Keratinocyte (primary cell): ENCODE results near the gene S100A4. TPM values are rescaled to one million over a fixed set of nuclear protein-coding genes. Genes with fewer than 3 reads are reported as not detected.
A peak's percentile ranks its signal among the peaks of the same experiment; 100 is the strongest.

Experiments
- DNase-seq: peaks from one replicate; pipeline ENCODE4 v3.0.0-alpha.2; 2011; ENCODE audit warnings: low read depth, missing footprints, low spot score
- FAIRE-seq: peaks from 2 replicates; lab custom pipeline; 2011; peaks lifted over from hg19 to GRCh38; lab: Jason Lieb, UNC
- H2AFZ ChIP-seq: 2 replicates; pipeline ENCODE4 v1.6.0; 2012; ENCODE audit warnings: low read length, control low read depth, inconsistent platforms; ENCODE audit not compliant: control insufficient read depth
- H3K27ac ChIP-seq: 2 replicates; pipeline ENCODE4 v1.5.1; 2011; ENCODE audit warnings: low read length; ENCODE audit not compliant: control insufficient read depth, insufficient read depth
- H3K27me3 ChIP-seq: 3 replicates; pipeline ENCODE4 v1.6.0; 2011; ENCODE audit warnings: low read length; ENCODE audit not compliant: control insufficient read depth, insufficient read depth; ENCODE audit errors: extremely low read depth
- H3K36me3 ChIP-seq, 2 experiments: 2 replicates in 1 of 2; 3 replicates in 1 of 2; pipeline ENCODE4 v1.5.1; 2011; ENCODE audit warnings: low read length in 2 of 2, mild to moderate bottlenecking in 1 of 2; ENCODE audit not compliant: control insufficient read depth in 2 of 2, insufficient read depth in 2 of 2; ENCODE audit errors: extremely low read depth in 1 of 2
- H3K4me1 ChIP-seq: 3 replicates; pipeline ENCODE4 v1.5.1; 2011; ENCODE audit warnings: low read length; ENCODE audit not compliant: control insufficient read depth, insufficient read depth; ENCODE audit errors: extremely low read depth
- H3K4me2 ChIP-seq: 3 replicates; pipeline ENCODE4 v1.6.0; 2011; ENCODE audit warnings: low read depth, low read length; ENCODE audit not compliant: control insufficient read depth, insufficient read depth; ENCODE audit errors: extremely low read depth
- H3K4me3 ChIP-seq, 3 experiments: fragments of 200-600 bp in 1 of 3; sonication (generic) in 1 of 3; 2 replicates in 2 of 3; 3 replicates in 1 of 3; pipeline ENCODE4 v1.5.1; 2011 to 2016; ENCODE audit warnings: low read length in 3 of 3, mild to moderate bottlenecking in 3 of 3, control low read depth in 2 of 3, inconsistent platforms in 1 of 3, low read depth in 1 of 3, mixed read lengths in 1 of 3, mixed run types in 1 of 3, moderate library complexity in 1 of 3; ENCODE audit not compliant: control insufficient read depth in 2 of 3, insufficient read depth in 2 of 3; ENCODE audit errors: extremely low read depth in 1 of 3
- H3K79me2 ChIP-seq: 2 replicates; pipeline ENCODE4 v1.6.0; 2012; ENCODE audit warnings: low read length; ENCODE audit not compliant: control insufficient read depth, insufficient read depth
- H3K9ac ChIP-seq: 3 replicates; pipeline ENCODE4 v1.6.0; 2011; ENCODE audit warnings: low read length; ENCODE audit not compliant: control insufficient read depth, insufficient read depth; ENCODE audit errors: extremely low read depth
- H3K9me1 ChIP-seq: 3 replicates; pipeline ENCODE4 v1.6.0; 2011; ENCODE audit warnings: low read length; ENCODE audit not compliant: control insufficient read depth, insufficient read depth; ENCODE audit errors: extremely low read depth
- H3K9me3 ChIP-seq: 2 replicates; pipeline ENCODE4 v1.5.1; 2012; ENCODE audit warnings: low read depth, low read length; ENCODE audit not compliant: control insufficient read depth
- H4K20me1 ChIP-seq: 3 replicates; pipeline ENCODE4 v1.6.0; 2011; ENCODE audit warnings: low read length; ENCODE audit not compliant: control insufficient read depth, insufficient read depth; ENCODE audit errors: extremely low read depth
- EZH2 ChIP-seq: IDR thresholded peaks from one replicate; pipeline ENCODE4 v1.6.1; 2012; ENCODE audit warnings: inconsistent platforms, mild to moderate bottlenecking, low read length, moderate library complexity
- dilution Hi-C: fragments of 300-500 bp; cut with MboI; formaldehyde crosslinking; loops from one replicate; pipeline ENCODE4 v1.7.0; 2020; ENCODE audit warnings: low sequenced_read_pairs; ENCODE audit not compliant: extremely low pct_ligation_motif_present
- polyA plus RNA-seq, 5 experiments: library from polyadenylated mRNA; depleted of rRNA in 3 of 5; stranded (reverse) in 3 of 5; stranded (forward) in 1 of 5; unstranded in 1 of 5; fragments of >200 nt; gene quantifications; 1 replicate in 1 of 5; 2 replicates in 3 of 5; 3 replicates in 1 of 5; pipeline versions ENCODE4 v1.2.1 to v1.2.3, GENCODE V29; 2011 to 2012; ENCODE audit warnings: missing spikeins in 2 of 5, low read depth in 1 of 5, low replicate concordance in 1 of 5
- TF ChIP-seq, protein P1 (sequence below), 3 experiments: IDR thresholded peaks in 1 of 3; conservative IDR thresholded peaks in 1 of 3; optimal IDR thresholded peaks in 1 of 3; 2 replicates in 2 of 3; 3 replicates in 1 of 3; pipeline versions ENCODE3 to v1.5.1; 2011; ENCODE audit warnings: low read length in 3 of 3, mild to moderate bottlenecking in 3 of 3, moderate library complexity in 2 of 3, control low read depth in 1 of 3, inconsistent platforms in 1 of 3; ENCODE audit not compliant: insufficient read depth in 2 of 3; ENCODE audit errors: extremely low read depth in 1 of 3

Gene S100A4
- polyA plus RNA-seq, 1 donor (not counting 4 experiments of a cell fraction or from before 2014, with no cell fraction given), result 21.4 TPM

DNA sequence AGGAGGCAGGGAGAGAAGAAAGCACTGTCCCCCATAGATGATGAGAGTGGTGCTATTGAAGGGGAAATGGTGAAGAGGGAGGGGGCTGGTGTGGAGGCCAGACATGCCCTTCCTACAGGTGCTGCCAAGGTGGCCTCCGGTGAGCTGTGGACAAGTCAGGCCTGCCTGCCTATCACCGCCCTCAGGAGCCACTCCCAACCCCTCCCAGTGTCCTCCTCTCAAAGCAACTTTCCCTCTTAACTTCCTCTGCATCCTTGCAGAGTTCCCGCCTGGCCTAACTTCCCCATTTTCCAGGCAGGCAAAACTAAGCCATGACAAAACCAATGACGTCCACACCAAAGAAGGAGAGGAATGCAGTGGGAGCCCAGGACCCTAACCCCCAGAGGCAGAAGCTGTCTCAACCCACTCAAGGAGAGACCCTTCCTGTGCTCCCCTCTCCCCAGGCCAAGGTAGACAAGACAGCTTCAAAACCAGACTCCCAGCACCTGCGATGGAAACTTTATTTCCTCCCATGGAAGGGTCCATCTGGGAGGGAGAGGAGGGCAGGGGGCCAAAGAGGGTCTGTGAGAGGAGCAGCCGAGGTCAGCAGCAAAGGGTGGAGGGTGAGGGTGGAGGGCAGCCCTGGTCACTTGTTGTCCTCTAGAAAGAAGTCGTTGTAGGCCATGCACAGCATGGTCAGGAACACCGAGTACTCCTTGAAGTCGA lies 8.8 kb downstream of the S100A4 start:
- dilution Hi-C loops, result no loop called here
- peaks cover 8% of the 10 kb centered on the region for H4K20me1 ChIP-seq
- H3K4me2 ChIP-seq, result peak overlapping the region; percentile 93
- H3K79me2 ChIP-seq, result peaks cover 16% of the 10 kb centered on the region
- no peak for DNase-seq
- no peaks in the 10 kb centered on the region for H3K9me1 ChIP-seq
- no peak for FAIRE-seq
- H3K4me1 ChIP-seq, result peaks cover 72% of the 10 kb centered on the region
- no peaks in the 10 kb centered on the region for H3K9me3 ChIP-seq
- TF ChIP-seq, protein P1, sequence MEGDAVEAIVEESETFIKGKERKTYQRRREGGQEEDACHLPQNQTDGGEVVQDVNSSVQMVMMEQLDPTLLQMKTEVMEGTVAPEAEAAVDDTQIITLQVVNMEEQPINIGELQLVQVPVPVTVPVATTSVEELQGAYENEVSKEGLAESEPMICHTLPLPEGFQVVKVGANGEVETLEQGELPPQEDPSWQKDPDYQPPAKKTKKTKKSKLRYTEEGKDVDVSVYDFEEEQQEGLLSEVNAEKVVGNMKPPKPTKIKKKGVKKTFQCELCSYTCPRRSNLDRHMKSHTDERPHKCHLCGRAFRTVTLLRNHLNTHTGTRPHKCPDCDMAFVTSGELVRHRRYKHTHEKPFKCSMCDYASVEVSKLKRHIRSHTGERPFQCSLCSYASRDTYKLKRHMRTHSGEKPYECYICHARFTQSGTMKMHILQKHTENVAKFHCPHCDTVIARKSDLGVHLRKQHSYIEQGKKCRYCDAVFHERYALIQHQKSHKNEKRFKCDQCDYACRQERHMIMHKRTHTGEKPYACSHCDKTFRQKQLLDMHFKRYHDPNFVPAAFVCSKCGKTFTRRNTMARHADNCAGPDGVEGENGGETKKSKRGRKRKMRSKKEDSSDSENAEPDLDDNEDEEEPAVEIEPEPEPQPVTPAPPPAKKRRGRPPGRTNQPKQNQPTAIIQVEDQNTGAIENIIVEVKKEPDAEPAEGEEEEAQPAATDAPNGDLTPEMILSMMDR (optimal IDR thresholded peaks at IDR 0.05 in 1 of 3, IDR thresholded peaks at IDR 0.05 in 1 of 3, conservative IDR thresholded peaks at IDR 0.05 in 1 of 3; ENCODE audit: extremely low read depth in 1 of 3, insufficient read depth in 2 of 3, low read length in 3 of 3), result no peak
- TF ChIP-seq EZH2, result no peak
- H3K36me3 ChIP-seq, result peaks cover 2 to 15% of the 10 kb centered on the region in 2 experiments
- peak overlapping the region in 1 of 3 experiments; percentile 66 for H3K4me3 ChIP-seq
- no peaks in the 10 kb centered on the region for H3K27me3 ChIP-seq
- H3K27ac ChIP-seq, result peak overlapping the region; percentile 90
- H2AFZ ChIP-seq, result no peak overlapping the region
- peak overlapping the region; percentile 99 for H3K9ac ChIP-seq

DNA sequence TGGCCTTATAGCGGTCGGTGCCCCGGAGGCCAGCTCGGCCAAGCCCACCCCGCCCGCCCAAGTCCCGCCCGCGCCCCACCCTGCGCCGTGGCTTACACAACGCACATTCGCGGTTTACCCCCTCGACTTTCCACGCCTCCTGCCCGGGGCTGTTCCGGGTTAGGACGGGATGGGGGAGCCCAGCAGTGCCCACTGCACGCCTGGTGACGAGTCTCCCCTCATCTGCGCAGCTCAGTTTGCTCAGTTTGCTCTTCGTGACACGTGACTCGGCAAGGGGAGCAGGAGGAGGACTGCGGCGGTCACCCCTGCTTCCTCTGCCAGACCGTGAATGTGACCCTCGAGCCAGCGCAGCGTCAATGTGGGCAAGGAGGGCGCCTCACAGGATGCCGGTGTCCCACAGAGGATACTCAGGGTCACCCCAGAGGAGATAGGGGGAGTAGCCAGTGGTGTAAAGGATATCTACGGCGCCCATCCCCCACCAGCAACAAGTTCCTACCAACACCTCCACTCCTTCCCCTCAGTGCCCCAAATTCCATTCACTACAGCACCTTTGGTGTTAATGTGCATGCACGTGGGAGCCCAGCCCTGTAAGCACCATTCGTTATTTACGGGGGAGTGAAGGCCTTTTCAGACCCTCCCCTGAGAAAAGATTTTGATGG lies 9.5 kb downstream of the S100A4 start:
- peaks cover 8% of the 10 kb centered on the region for H4K20me1 ChIP-seq
- H3K4me1 ChIP-seq, result peaks cover 70% of the 10 kb centered on the region
- no peaks in the 10 kb centered on the region for H3K9me1 ChIP-seq
- H3K9ac ChIP-seq, result peak overlapping the region; percentile 99
- peak overlapping the region; percentile 54 for H2AFZ ChIP-seq
- H3K27me3 ChIP-seq, result no peaks in the 10 kb centered on the region
- peak overlapping the region; percentile 99 for H3K27ac ChIP-seq
- peaks cover 2 to 15% of the 10 kb centered on the region in 2 experiments for H3K36me3 ChIP-seq
- H3K79me2 ChIP-seq, result peaks cover 16% of the 10 kb centered on the region
- TF ChIP-seq EZH2, result no peak
- TF ChIP-seq, protein P1 (optimal IDR thresholded peaks at IDR 0.05 in 1 of 3, IDR thresholded peaks at IDR 0.05 in 1 of 3, conservative IDR thresholded peaks at IDR 0.05 in 1 of 3; ENCODE audit: extremely low read depth in 1 of 3, insufficient read depth in 2 of 3, low read length in 3 of 3), result no peak
- H3K4me3 ChIP-seq, result peak overlapping the region; percentile 64 to 100 (median 95)
- no peak for FAIRE-seq
- DNase-seq, result no peak
- peak overlapping the region; percentile 93 for H3K4me2 ChIP-seq
- no peaks in the 10 kb centered on the region for H3K9me3 ChIP-seq
- dilution Hi-C loops, result no loop called here
